ENCODE data around the gene IQUB.

GRCh38 chr7:123581162-123581459 lies 46.7 kb upstream of the IQUB start:
- TF ChIP-seq CTCF (IDR thresholded peaks at IDR 0.05; ENCODE audit: insufficient read depth, low read length, poor library complexity, severe bottlenecking), result no peak
- no peak for TF ChIP-seq EZH2phosphoT487 (conservative IDR thresholded peaks at IDR 0.05; ENCODE audit: low read length)

All from SU-DHL-6 (cell line).